Prostate gland (tissue), 2 donors: ENCODE measurements around the gene TNFRSF14.

Experiments
- POLR2A ChIP-seq: fragments of 450-650 bp; IDR thresholded peaks from one replicate; pipeline ENCODE4 v1.6.1; 2016; ENCODE audit warnings: antibody characterized with exemption, mild to moderate bottlenecking
- TF ChIP-seq, protein P1 (sequence below), 4 experiments: fragments of 200-600 bp in 2 of 4; fragments of 450-650 bp in 2 of 4; sonication (generic) in 2 of 4; IDR thresholded peaks; 1 replicate in 3 of 4; 2 replicates in 1 of 4; pipeline ENCODE4 v1.5.1; 2016 to 2019; ENCODE audit warnings: antibody characterized with exemption in 4 of 4, mild to moderate bottlenecking in 2 of 4, moderate library complexity in 2 of 4

DNA sequence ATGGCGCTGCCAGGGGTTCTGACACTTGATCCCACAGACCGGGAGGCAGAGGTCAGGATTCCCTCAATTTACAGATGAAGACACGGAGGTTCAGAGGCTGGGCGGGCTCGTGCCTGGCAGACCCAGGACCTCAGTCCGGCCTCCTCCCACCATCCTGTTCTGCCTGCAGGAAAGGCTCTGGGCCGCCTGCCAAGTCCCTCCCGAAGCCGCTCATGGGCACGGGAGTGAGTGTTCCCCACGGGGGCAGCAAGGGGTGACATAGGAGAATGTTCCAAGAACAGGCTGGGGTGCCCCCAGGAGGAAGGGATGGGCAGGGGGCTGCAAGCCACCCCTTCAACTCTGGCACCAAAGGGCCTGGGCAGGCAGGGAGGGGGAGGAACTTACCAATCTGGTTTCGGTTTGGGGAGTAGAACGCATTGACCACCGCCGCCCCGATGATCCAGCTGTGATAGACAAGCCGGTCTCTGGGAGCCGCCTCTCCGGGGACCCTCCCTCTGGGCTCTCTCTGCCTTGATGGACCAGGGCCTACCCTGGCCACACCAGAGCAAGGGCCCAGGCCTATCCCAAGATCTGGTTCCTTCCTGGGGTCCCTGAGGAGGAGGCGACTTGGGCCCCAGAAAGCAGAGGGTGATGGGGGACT is 38.0 kb downstream of the TNFRSF14 start:
- TF ChIP-seq, protein P1, sequence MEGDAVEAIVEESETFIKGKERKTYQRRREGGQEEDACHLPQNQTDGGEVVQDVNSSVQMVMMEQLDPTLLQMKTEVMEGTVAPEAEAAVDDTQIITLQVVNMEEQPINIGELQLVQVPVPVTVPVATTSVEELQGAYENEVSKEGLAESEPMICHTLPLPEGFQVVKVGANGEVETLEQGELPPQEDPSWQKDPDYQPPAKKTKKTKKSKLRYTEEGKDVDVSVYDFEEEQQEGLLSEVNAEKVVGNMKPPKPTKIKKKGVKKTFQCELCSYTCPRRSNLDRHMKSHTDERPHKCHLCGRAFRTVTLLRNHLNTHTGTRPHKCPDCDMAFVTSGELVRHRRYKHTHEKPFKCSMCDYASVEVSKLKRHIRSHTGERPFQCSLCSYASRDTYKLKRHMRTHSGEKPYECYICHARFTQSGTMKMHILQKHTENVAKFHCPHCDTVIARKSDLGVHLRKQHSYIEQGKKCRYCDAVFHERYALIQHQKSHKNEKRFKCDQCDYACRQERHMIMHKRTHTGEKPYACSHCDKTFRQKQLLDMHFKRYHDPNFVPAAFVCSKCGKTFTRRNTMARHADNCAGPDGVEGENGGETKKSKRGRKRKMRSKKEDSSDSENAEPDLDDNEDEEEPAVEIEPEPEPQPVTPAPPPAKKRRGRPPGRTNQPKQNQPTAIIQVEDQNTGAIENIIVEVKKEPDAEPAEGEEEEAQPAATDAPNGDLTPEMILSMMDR (IDR thresholded peaks at IDR 0.05): no peak
- no peak for TF ChIP-seq POLR2A
